H1 (cell line): Measurements from ENCODE around the gene ZNF576. TPM values are rescaled to one million over a fixed set of nuclear protein-coding genes. Genes with fewer than 3 reads are reported as not detected.

Experiments
- ATF3 ChIP-seq: IDR thresholded peaks from 2 replicates; pipeline ENCODE4 v1.6.1; 2011; ENCODE audit warnings: low read depth, mild to moderate bottlenecking, low read length; ENCODE audit not compliant: insufficient read depth
- BCL11A ChIP-seq, 2 experiments: IDR thresholded peaks; one replicate each; pipeline ENCODE4 v1.6.1; 2011; ENCODE audit warnings: low read depth in 2 of 2, low read length in 2 of 2, mild to moderate bottlenecking in 2 of 2
- BRCA1 ChIP-seq: IDR thresholded peaks from 2 replicates; pipeline ENCODE4 v1.6.1; 2012; ENCODE audit warnings: low read depth, low read length, improper control_type of control experiment
- CEBPB ChIP-seq: IDR thresholded peaks from 2 replicates; pipeline ENCODE4 v1.6.1; 2012; ENCODE audit warnings: low read depth, low read length
- CHD1 ChIP-seq: IDR thresholded peaks from 2 replicates; pipeline ENCODE4 v1.6.1; 2012; ENCODE audit warnings: low read depth, low read length, improper control_type of control experiment
- CHD2 ChIP-seq: IDR thresholded peaks from 2 replicates; pipeline ENCODE4 v1.6.1; 2012; ENCODE audit warnings: low read length, improper control_type of control experiment
- EP300 ChIP-seq, 2 experiments: IDR thresholded peaks; 1 replicate in 1 of 2; 2 replicates in 1 of 2; pipeline ENCODE4 v1.6.1; 2011 to 2012; ENCODE audit warnings: low read depth in 2 of 2, low read length in 2 of 2, mild to moderate bottlenecking in 2 of 2, borderline replicate concordance in 1 of 2, inconsistent platforms in 1 of 2, moderate library complexity in 1 of 2
- KDM1A ChIP-seq: fragments of 200-600, 300-600 bp; sonication (generic); IDR thresholded peaks from 2 replicates; pipeline ENCODE4 v1.7.1; 2016; ENCODE audit warnings: mild to moderate bottlenecking, low read length, borderline replicate concordance
- KDM4A ChIP-seq: IDR thresholded peaks from one replicate; pipeline ENCODE4 v1.7.1; 2012; ENCODE audit warnings: low read depth, mild to moderate bottlenecking, moderate library complexity, low read length, inconsistent platforms; ENCODE audit not compliant: severe bottlenecking
- KDM5A ChIP-seq: fragments of 200-600 bp; IDR thresholded peaks from 2 replicates; pipeline ENCODE4 v1.7.1; 2012; ENCODE audit warnings: mild to moderate bottlenecking, low read length, inconsistent platforms, mixed read lengths
- MAFK ChIP-seq: IDR thresholded peaks from 2 replicates; pipeline ENCODE4 v1.6.1; 2012; ENCODE audit warnings: low read depth, mild to moderate bottlenecking, improper control_type of control experiment, low read length
- NANOG ChIP-seq: IDR thresholded peaks from 2 replicates; pipeline ENCODE4 v1.6.1; 2011; ENCODE audit warnings: low read length, low read depth, mild to moderate bottlenecking, inconsistent platforms; ENCODE audit not compliant: insufficient read depth, poor library complexity, severe bottlenecking
- NRF1 ChIP-seq: IDR thresholded peaks from 2 replicates; pipeline ENCODE4 v1.6.1; 2011; ENCODE audit warnings: mild to moderate bottlenecking, low read depth, low read length, improper control_type of control experiment
- POLR2A ChIP-seq, 2 experiments: IDR thresholded peaks; 1 replicate in 1 of 2; 2 replicates in 1 of 2; pipeline ENCODE4 v1.6.1; 2011; ENCODE audit warnings: low read depth in 2 of 2, low read length in 2 of 2, mild to moderate bottlenecking in 2 of 2; ENCODE audit errors: control extremely low read depth in 1 of 2
- POLR2AphosphoS5 ChIP-seq: IDR thresholded peaks from 2 replicates; pipeline ENCODE4 v1.6.1; 2011; ENCODE audit warnings: low read depth, low read length
- POU5F1 ChIP-seq: IDR thresholded peaks from 2 replicates; pipeline ENCODE4 v1.6.1; 2011; ENCODE audit warnings: low read depth, mild to moderate bottlenecking, low read length, moderate library complexity
- RAD21 ChIP-seq, 2 experiments: IDR thresholded peaks in 1 of 2; conservative IDR thresholded peaks in 1 of 2; 2 replicates each; pipeline ENCODE4 v1.6.1; 2011; ENCODE audit warnings: low read depth in 2 of 2, low read length in 2 of 2, improper control_type of control experiment in 1 of 2, inconsistent platforms in 1 of 2, mild to moderate bottlenecking in 1 of 2, moderate library complexity in 1 of 2
- SAP30 ChIP-seq: fragments of 300-600 bp; sonication (generic); IDR thresholded peaks from 2 replicates; pipeline ENCODE4 v1.7.1; 2012; ENCODE audit warnings: low read length, moderate library complexity, mild to moderate bottlenecking, inconsistent platforms; ENCODE audit not compliant: insufficient read depth, insufficient replicate concordance
- SP2 ChIP-seq: IDR thresholded peaks from 2 replicates; pipeline ENCODE4 v1.6.1; 2012; ENCODE audit warnings: mild to moderate bottlenecking, low read length, inconsistent platforms
- SP4 ChIP-seq: IDR thresholded peaks from 2 replicates; pipeline ENCODE4 v1.6.1; 2012; ENCODE audit warnings: low read length, inconsistent platforms
- SRF ChIP-seq: IDR thresholded peaks from 2 replicates; pipeline ENCODE4 v1.6.1; 2011; ENCODE audit warnings: mild to moderate bottlenecking, low read depth, low read length, moderate library complexity
- TCF12 ChIP-seq: IDR thresholded peaks from 2 replicates; pipeline ENCODE4 v1.6.1; 2011; ENCODE audit warnings: low read depth, mild to moderate bottlenecking, low read length
- polyA plus RNA-seq, 7 experiments: library from polyadenylated mRNA; depleted of rRNA in 3 of 7; stranded (reverse) in 5 of 7; unstranded in 2 of 7; fragments of >200 nt in 5 of 7; fragments of 200-250 nt in 2 of 7; gene quantifications; 1 replicate in 5 of 7; 2 replicates in 1 of 7; 4 replicates in 1 of 7; pipeline versions ENCODE4 v1.2.1 to v1.2.3, GENCODE V29; 2011 to 2013; ENCODE audit warnings: missing spikeins in 2 of 7, mixed read lengths in 2 of 7
- total RNA-seq: library from RNA; stranded (reverse); fragmentation: NEBNext Ultra II Directional; extraction: Animal tissue kit (Norgen Biotek cat#: 25700); gene quantifications from 2 replicates; pipeline ENCODE4 v1.2.1, GENCODE V29; 2021
- TF ChIP-seq, protein P1 (sequence below): IDR thresholded peaks from 2 replicates; pipeline ENCODE4 v1.6.1; 2012; ENCODE audit warnings: inconsistent platforms
- TF ChIP-seq, protein P2 (sequence below): IDR thresholded peaks from 2 replicates; pipeline ENCODE4 v1.6.1; 2012; ENCODE audit warnings: inconsistent platforms

ZNF576 gene
- total and polyA plus RNA-seq, 2 of the 8 experiments (the other 6 are each of a cell fraction or from before 2014, with no cell fraction given): 13.6 to 32.4 TPM

- no peak for TF ChIP-seq SP2
- no peak for TF ChIP-seq EP300 (IDR thresholded peaks at IDR 0.05; ENCODE audit: borderline replicate concordance in 1 of 2, low read depth in 2 of 2, low read length in 2 of 2)
- peak; percentile 41; the same call in 1 of the 2 replicates for TF ChIP-seq KDM1A
- TF ChIP-seq CEBPB: no peak
- TF ChIP-seq KDM5A: no peak
- no peak for TF ChIP-seq POU5F1
- no peak for TF ChIP-seq NANOG
- peak; percentile 59; the same call in 1 of the 2 replicates for TF ChIP-seq POLR2AphosphoS5
- TF ChIP-seq NRF1: no peak
- no peak for TF ChIP-seq SP4
- TF ChIP-seq CHD1: no peak
- TF ChIP-seq KDM4A: no peak
- TF ChIP-seq, protein P1, sequence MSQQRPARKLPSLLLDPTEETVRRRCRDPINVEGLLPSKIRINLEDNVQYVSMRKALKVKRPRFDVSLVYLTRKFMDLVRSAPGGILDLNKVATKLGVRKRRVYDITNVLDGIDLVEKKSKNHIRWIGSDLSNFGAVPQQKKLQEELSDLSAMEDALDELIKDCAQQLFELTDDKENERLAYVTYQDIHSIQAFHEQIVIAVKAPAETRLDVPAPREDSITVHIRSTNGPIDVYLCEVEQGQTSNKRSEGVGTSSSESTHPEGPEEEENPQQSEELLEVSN: no peak
- TF ChIP-seq ATF3: no peak
- TF ChIP-seq CHD2: no peak
- peak; percentile 48 to 65 for TF ChIP-seq RAD21 (IDR thresholded peaks at IDR 0.05 in 1 of 2, conservative IDR thresholded peaks at IDR 0.05 in 1 of 2; ENCODE audit: low read depth in 2 of 2, low read length in 2 of 2)
- no peak for TF ChIP-seq SRF
- TF ChIP-seq POLR2A (IDR thresholded peaks at IDR 0.05; ENCODE audit: control extremely low read depth in 1 of 2, low read depth in 2 of 2, low read length in 2 of 2): no peak
- no peak for TF ChIP-seq SAP30
- no peak for TF ChIP-seq BCL11A (IDR thresholded peaks at IDR 0.05; ENCODE audit: low read depth in 2 of 2, low read length in 2 of 2)
- TF ChIP-seq BRCA1: no peak
- TF ChIP-seq MAFK: no peak
- TF ChIP-seq, protein P2, sequence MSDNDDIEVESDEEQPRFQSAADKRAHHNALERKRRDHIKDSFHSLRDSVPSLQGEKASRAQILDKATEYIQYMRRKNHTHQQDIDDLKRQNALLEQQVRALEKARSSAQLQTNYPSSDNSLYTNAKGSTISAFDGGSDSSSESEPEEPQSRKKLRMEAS: peak; percentile 36; the same call in 1 of the 2 replicates
- peak; percentile 85; the same call in 1 of the 2 replicates for TF ChIP-seq TCF12
These were observed 28.5 kb downstream of the ZNF576 start (continued) for GRCh38 chr19:43624933-43625332.
